SJCRH30 (cell line): ENCODE measurements around the gene DNAAF5. TPM values are rescaled to one million over a fixed set of nuclear protein-coding genes. Genes with fewer than 3 reads are reported as not detected.
A peak's percentile ranks its signal among the peaks of the same experiment; 100 is the strongest.
"Not testable (repeated sequence)": the region's sequence is repeated elsewhere in the genome, so short reads cannot be mapped to it uniquely, and the experiment has no call there.

ENCODE experiments used
- DNase-seq, 2 experiments: peaks; one replicate each; pipeline ENCODE4 v3.0.0-alpha.2; 2015 to 2020
- H3K27ac ChIP-seq: fragments of 250-450 bp; sonication (Bioruptor Pico); 2 replicates; pipeline ENCODE4 v1.5.1; 2020; ENCODE audit warnings: mild to moderate bottlenecking, moderate library complexity
- H3K27me3 ChIP-seq: fragments of 250-450 bp; sonication (Bioruptor Pico); 2 replicates; pipeline ENCODE4 v1.5.1; 2020; ENCODE audit warnings: mild to moderate bottlenecking, moderate library complexity
- H3K36me3 ChIP-seq: fragments of 250-450 bp; sonication (Bioruptor Pico); 2 replicates; pipeline ENCODE4 v1.5.1; 2020; ENCODE audit warnings: mild to moderate bottlenecking, moderate library complexity
- H3K4me1 ChIP-seq: fragments of 250-450 bp; sonication (Bioruptor Pico); 2 replicates; pipeline ENCODE4 v1.5.1; 2020; ENCODE audit warnings: mild to moderate bottlenecking, moderate library complexity
- H3K4me3 ChIP-seq: fragments of 250-450 bp; sonication (Bioruptor Pico); 2 replicates; pipeline ENCODE4 v1.5.1; 2020; ENCODE audit warnings: mild to moderate bottlenecking, moderate library complexity
- H3K9me3 ChIP-seq: fragments of 250-450 bp; sonication (Bioruptor Pico); replicated peaks from 2 replicates; pipeline ENCODE4 v1.5.1; 2020; ENCODE audit warnings: mild to moderate bottlenecking, moderate library complexity
- total RNA-seq: library from RNA; depleted of rRNA; stranded (reverse); fragments of >200 nt; shearing (Covaris generic); gene quantifications from 2 replicates; pipeline ENCODE4 v1.2.3, GENCODE V29; 2014

The DNAAF5 gene
- total RNA-seq, 1 experiment from 2014 or later = 18.4 TPM

- Histone ChIP-seq H3K9me3 (peaks cover 9% of the 10 kb centered on the region), H3K36me3 (peaks cover 5% of the 10 kb centered on the region), H3K4me3 (no peak overlapping the region), H3K27ac (peak overlapping the region; percentile 53), H3K27me3 (no peaks in the 10 kb centered on the region), H3K4me1 (peaks cover 16% of the 10 kb centered on the region)
- DNase-seq = peak; percentile 85 to 86
Observed at GRCh38 chr7:732094-732541, 5.6 kb downstream of the DNAAF5 start.

- peaks cover 9% of the 10 kb centered on the region for H3K9me3 ChIP-seq
- no peaks in the 10 kb centered on the region for H3K27me3 ChIP-seq
- peak overlapping the region; percentile 53 for H3K27ac ChIP-seq
- peaks cover 5% of the 10 kb centered on the region for H3K36me3 ChIP-seq
- H3K4me3 ChIP-seq = no peak overlapping the region
- DNase-seq = no peak
- peaks cover 16% of the 10 kb centered on the region for H3K4me1 ChIP-seq
Observed at GRCh38 chr7:732556-732955, 6.1 kb downstream of the DNAAF5 start.

- DNase-seq = no peak
- H3K36me3 ChIP-seq = peaks cover 5% of the 10 kb centered on the region
- H3K4me3 ChIP-seq = no peak overlapping the region
- H3K27me3 ChIP-seq = no peaks in the 10 kb centered on the region
- peaks cover 16% of the 10 kb centered on the region for H3K4me1 ChIP-seq
- no peak overlapping the region for H3K27ac ChIP-seq
- H3K9me3 ChIP-seq = peaks cover 9% of the 10 kb centered on the region
Observed at GRCh38 chr7:734214-734613, 7.7 kb downstream of the DNAAF5 start.

- peaks cover 5% of the 10 kb centered on the region for H3K36me3 ChIP-seq
- no peak overlapping the region for H3K4me3 ChIP-seq
- peaks cover 16% of the 10 kb centered on the region for H3K4me1 ChIP-seq
- no peak for DNase-seq
- H3K27ac ChIP-seq = no peak overlapping the region
- H3K27me3 ChIP-seq = no peaks in the 10 kb centered on the region
- peaks cover 9% of the 10 kb centered on the region for H3K9me3 ChIP-seq
Observed at GRCh38 chr7:734808-735207, 8.3 kb downstream of the DNAAF5 start.

GRCh38 chr7:738241-738640 is 11.7 kb downstream of the DNAAF5 start:
- Histone ChIP-seq H3K27me3 (no peaks in the 10 kb centered on the region), H3K4me1 (peaks cover 2% of the 10 kb centered on the region), H3K27ac (no peak overlapping the region), H3K36me3 (peaks cover 5% of the 10 kb centered on the region), H3K9me3 (peaks cover 9% of the 10 kb centered on the region), H3K4me3 (no peak overlapping the region)
- DNase-seq = no peak

- H3K27me3 ChIP-seq = no peaks in the 10 kb centered on the region
- no peak overlapping the region for H3K27ac ChIP-seq
- peaks cover 4% of the 10 kb centered on the region for H3K36me3 ChIP-seq
- H3K4me3 ChIP-seq = no peak overlapping the region
- no peaks in the 10 kb centered on the region for H3K4me1 ChIP-seq
- H3K9me3 ChIP-seq = peaks cover 8% of the 10 kb centered on the region
- no peak for DNase-seq
Observed at GRCh38 chr7:738723-739454, 12.4 kb downstream of the DNAAF5 start.

- no peak overlapping the region for H3K27ac ChIP-seq
- no peaks in the 10 kb centered on the region; the same call in 1 of the 2 replicates for H3K36me3 ChIP-seq
- H3K4me3 ChIP-seq = no peak overlapping the region
- peaks cover 2% of the 10 kb centered on the region for H3K9me3 ChIP-seq
- H3K27me3 ChIP-seq = no peaks in the 10 kb centered on the region
- H3K4me1 ChIP-seq = no peaks in the 10 kb centered on the region
- no peak for DNase-seq
Observed at GRCh38 chr7:739455-739982, 13.0 kb downstream of the DNAAF5 start.

- Histone ChIP-seq H3K27ac (no peak overlapping the region), H3K27me3 (no peaks in the 10 kb centered on the region), H3K9me3 (no peaks in the 10 kb centered on the region), H3K4me3 (no peak overlapping the region), H3K4me1 (no peaks in the 10 kb centered on the region), H3K36me3 (no peaks in the 10 kb centered on the region; the same call in 1 of the 2 replicates)
- DNase-seq = no peak
Observed at GRCh38 chr7:739983-740942, 13.8 kb downstream of the DNAAF5 start.

GRCh38 chr7:741191-741671 is 14.7 kb downstream of the DNAAF5 start:
- DNase-seq = no peak
- H3K9me3 ChIP-seq = no peaks in the 10 kb centered on the region

GRCh38 chr7:741850-742249 is 15.4 kb downstream of the DNAAF5 start:
- DNase-seq = no peak
- Histone ChIP-seq H3K4me3 (no peak overlapping the region), H3K36me3 (no peaks in the 10 kb centered on the region; the same call in 1 of the 2 replicates), H3K4me1 (no peaks in the 10 kb centered on the region), H3K9me3 (no peaks in the 10 kb centered on the region), H3K27me3 (no peaks in the 10 kb centered on the region), H3K27ac (no peak overlapping the region)

More at GRCh38 chr7:741191-741671, 14.7 kb downstream of the DNAAF5 start:
- no peak overlapping the region for H3K4me3 ChIP-seq
- H3K4me1 ChIP-seq = no peaks in the 10 kb centered on the region
- no peaks in the 10 kb centered on the region; the same call in 1 of the 2 replicates for H3K36me3 ChIP-seq
- H3K27ac ChIP-seq = no peak overlapping the region
- no peaks in the 10 kb centered on the region for H3K27me3 ChIP-seq

GRCh38 chr7:742791-743190 is 16.3 kb downstream of the DNAAF5 start:
- no peaks in the 10 kb centered on the region for H3K9me3 ChIP-seq
- H3K36me3 ChIP-seq = no peaks in the 10 kb centered on the region; the same call in 1 of the 2 replicates

GRCh38 chr7:743341-744127 is 17.0 kb downstream of the DNAAF5 start:
- not testable (repeated sequence) for H3K27me3 ChIP-seq, H3K27ac ChIP-seq, DNase-seq

More at GRCh38 chr7:742791-743190, 16.3 kb downstream of the DNAAF5 start:
- Histone ChIP-seq H3K27me3 (no peaks in the 10 kb centered on the region), H3K4me3 (no peak overlapping the region), H3K4me1 (no peaks in the 10 kb centered on the region), H3K27ac (no peak overlapping the region)
- no peak for DNase-seq

GRCh38 chr7:744128-744520 is 17.6 kb downstream of the DNAAF5 start:
- H3K36me3 ChIP-seq = not testable (repeated sequence)

More at GRCh38 chr7:743341-744127, 17.0 kb downstream of the DNAAF5 start:
- not testable (repeated sequence) for H3K4me1 ChIP-seq, H3K4me3 ChIP-seq, H3K36me3 ChIP-seq, H3K9me3 ChIP-seq

GRCh38 chr7:744854-745430 is 18.4 kb downstream of the DNAAF5 start:
- Histone ChIP-seq H3K4me3 (no peak overlapping the region), H3K9me3 (no peaks in the 10 kb centered on the region), H3K4me1 (no peaks in the 10 kb centered on the region), H3K36me3 (no peaks in the 10 kb centered on the region; the same call in 1 of the 2 replicates), H3K27me3 (no peaks in the 10 kb centered on the region), H3K27ac (no peak overlapping the region)
- DNase-seq = no peak

More at GRCh38 chr7:744128-744520, 17.6 kb downstream of the DNAAF5 start:
- H3K27me3 ChIP-seq, DNase-seq, H3K4me1 ChIP-seq, H3K4me3 ChIP-seq, H3K27ac ChIP-seq, H3K9me3 ChIP-seq: not testable (repeated sequence)
